ENCODE measurements around the gene ISLR. TPM values are rescaled to one million over a fixed set of nuclear protein-coding genes. Genes with fewer than 3 reads are reported as not detected.

Gene ISLR
- total and polyA plus RNA-seq, 9 of the 15 experiments (the other 6 are each of a cell fraction or from before 2014, with no cell fraction given) = not detected

GRCh38 chr15:74136814-74137536, 36.5 kb upstream of the ISLR start:
- 13% methylated on average over 16 of the region's 18 CpGs for WGBS (ENCODE audit: insufficient coverage, low coverage, missing lambda C conversion rate)
- FAIRE-seq = no peak
- no peak for DNase-seq (ENCODE audit: extremely low read depth in 1 of 4, low spot score in 3 of 4)
- no peak for TF ChIP-seq ZNF707 (CRISPR knock-in tag; conservative IDR thresholded peaks at IDR 0.05)
- no peak for TF ChIP-seq TSHZ1 (CRISPR knock-in tag; IDR thresholded peaks at IDR 0.05)
- no peak for TF ChIP-seq ARID3A (IDR thresholded peaks at IDR 0.05; ENCODE audit: borderline replicate concordance, low read depth, low read length)
- no peak for TF ChIP-seq ARID4B (CRISPR knock-in tag; IDR thresholded peaks at IDR 0.05)
- TF ChIP-seq BRCA1 (IDR thresholded peaks at IDR 0.05) = no peak
- TF ChIP-seq BRCA1 (CRISPR knock-in tag; IDR thresholded peaks at IDR 0.05) = no peak
- no peak for TF ChIP-seq E4F1 (CRISPR knock-in tag; IDR thresholded peaks at IDR 0.05; ENCODE audit: borderline replicate concordance)
- no peak for TF ChIP-seq SMARCC2 (IDR thresholded peaks at IDR 0.05; ENCODE audit: low read depth)

More at GRCh38 chr15:74136814-74137536, 36.5 kb upstream of the ISLR start:
- no peaks in the 10 kb centered on the region for H3K79me2 ChIP-seq (ENCODE audit: control insufficient read depth, insufficient read depth, low read length)
- no TSS peak for BruUV-seq (replicated peaks)
- no peak overlapping the region for H3K9ac ChIP-seq (ENCODE audit: insufficient read depth in 1 of 2, low read depth in 2 of 2, low read length in 2 of 2)
- peaks cover 19 to 36% of the 10 kb centered on the region in 2 experiments for H3K27me3 ChIP-seq (ENCODE audit: control insufficient read depth in 2 of 2, insufficient read depth in 2 of 2, low read length in 2 of 2)
- ChIA-PET POLR2A (interaction anchor here (0.8 kb wide), 1 partner anchor 17 kb away, joined by 4 read pairs; no protein-coding TSS in a partner anchor), CTCF (ENCODE audit: low intra/inter-chr PET ratio) (no interaction called here)
- ATAC-seq = no peak
- no peaks in the 10 kb centered on the region for H3K9me1 ChIP-seq (ENCODE audit: control insufficient read depth, insufficient read depth, low read length)
- no peaks in the 10 kb centered on the region for H3K36me3 ChIP-seq (ENCODE audit: control insufficient read depth, insufficient read depth, low read length)
- no peak overlapping the region for H2AFZ ChIP-seq (ENCODE audit: low read depth, low read length)
- no peak overlapping the region for H3K4me3 ChIP-seq
- 0 out of 2 replicates have a peak, but pooled peaks cover 3% of the 10 kb centered on the region for H4K20me1 ChIP-seq (replicated peaks; ENCODE audit: control insufficient read depth, insufficient read depth, low read length)
- peaks cover 0 to 5% of the 10 kb centered on the region in 2 experiments; a peak in 1 of 5 replicates for H3K4me1 ChIP-seq (replicated peaks in 1 of 2; ENCODE audit: control insufficient read depth in 2 of 2, insufficient read depth in 2 of 2, low read length in 2 of 2)
- in situ Hi-C loops (cut with MboI) = loop anchor here (25.0 kb wide), 1 partner anchor 1150 kb away; the partner anchor contains the start of gene GOLGA6D
- H3K9me3 ChIP-seq (replicated peaks; ENCODE audit: control insufficient read depth, insufficient read depth, low read depth, low read length) = no peaks in the 10 kb centered on the region
- H3K4me2 ChIP-seq (ENCODE audit: insufficient read depth, low read length) = no peak overlapping the region
- H3K27ac ChIP-seq (ENCODE audit: extremely low read depth, low read depth, low read length) = no peak overlapping the region
- intact Hi-C loops (cut with micrococcal nuclease) = no loop called here
